Subcutaneous abdominal adipose tissue (tissue), 5 donors: Measurements from ENCODE around the gene CMPK1.
A peak's percentile ranks its signal among the peaks of the same experiment; 100 is the strongest.

Experiments
- H3K27ac ChIP-seq: one replicate; pipeline ENCODE4 v1.7.0; 2013; ENCODE audit warnings: low read depth, mild to moderate bottlenecking, inconsistent platforms, low read length, moderate library complexity
- H3K27me3 ChIP-seq, 5 donors: one replicate each; pipeline ENCODE4 v1.7.0; 2013; ENCODE audit warnings: low read length in 5 of 5, inconsistent platforms in 1 of 5; ENCODE audit not compliant: control insufficient read depth in 5 of 5, insufficient read depth in 4 of 5
- H3K36me3 ChIP-seq, 5 donors: one replicate each; pipeline ENCODE4 v1.7.0; 2013; ENCODE audit warnings: low read length in 5 of 5; ENCODE audit not compliant: control insufficient read depth in 5 of 5, insufficient read depth in 5 of 5
- H3K4me1 ChIP-seq, 5 donors: one replicate each; pipeline ENCODE4 v1.7.0; 2013; ENCODE audit warnings: low read length in 5 of 5, mild to moderate bottlenecking in 3 of 5, moderate library complexity in 1 of 5; ENCODE audit not compliant: control insufficient read depth in 5 of 5, insufficient read depth in 5 of 5
- H3K4me3 ChIP-seq, 5 donors: one replicate each; pipeline ENCODE4 v1.7.0; 2013; ENCODE audit warnings: low read length in 5 of 5, low read depth in 1 of 5
- H3K9ac ChIP-seq, 5 donors: one replicate each; pipeline ENCODE4 v1.7.0; 2013; ENCODE audit warnings: low read length in 5 of 5, mild to moderate bottlenecking in 4 of 5, moderate library complexity in 3 of 5
- H3K9me3 ChIP-seq, 5 donors: one replicate each; pipeline ENCODE4 v1.7.0; 2013; ENCODE audit warnings: low read length in 5 of 5; ENCODE audit not compliant: control insufficient read depth in 5 of 5
- donor health status: healthy.
- donor health status: healthy.
- donor health status: healthy.
- donor health status: healthy.
- donor health status: healthy.

Gene CMPK1

GRCh38 chr1:47416319-47417169 is 83.0 kb downstream of the CMPK1 start:
- Histone ChIP-seq H3K27me3 (peaks cover 19 to 54% (median 39%) of the 10 kb centered on the region in 5 donors), H3K36me3 (no peaks in the 10 kb centered on the region), H3K9me3 (no peaks in the 10 kb centered on the region), H3K27ac (no peak overlapping the region), H3K4me1 (peaks cover 0 to 6% (median 0%) of the 10 kb centered on the region in 5 donors), H3K4me3 (peak overlapping the region in 4 of 5 donors; percentile 27 to 48 (median 38)), H3K9ac (no peak overlapping the region)

- Histone ChIP-seq H3K9me3 (no peaks in the 10 kb centered on the region), H3K27me3 (peaks cover 19 to 47% (median 39%) of the 10 kb centered on the region in 5 donors), H3K4me3 (no peak overlapping the region), H3K9ac (no peak overlapping the region), H3K36me3 (no peaks in the 10 kb centered on the region), H3K27ac (no peak overlapping the region), H3K4me1 (peaks cover 0 to 6% (median 0%) of the 10 kb centered on the region in 5 donors)
Measured at GRCh38 chr1:47417170-47418044, 83.8 kb downstream of the CMPK1 start.

- no peaks in the 10 kb centered on the region for H3K36me3 ChIP-seq
- H3K4me1 ChIP-seq = peaks cover 0 to 6% (median 0%) of the 10 kb centered on the region in 5 donors
- no peak overlapping the region for H3K27ac ChIP-seq
- H3K9me3 ChIP-seq = no peaks in the 10 kb centered on the region
- no peak overlapping the region for H3K9ac ChIP-seq
- H3K4me3 ChIP-seq = no peak overlapping the region
- H3K27me3 ChIP-seq = peaks cover 19 to 47% (median 39%) of the 10 kb centered on the region in 5 donors
Measured at GRCh38 chr1:47418122-47418521, 84.5 kb downstream of the CMPK1 start.

DNA sequence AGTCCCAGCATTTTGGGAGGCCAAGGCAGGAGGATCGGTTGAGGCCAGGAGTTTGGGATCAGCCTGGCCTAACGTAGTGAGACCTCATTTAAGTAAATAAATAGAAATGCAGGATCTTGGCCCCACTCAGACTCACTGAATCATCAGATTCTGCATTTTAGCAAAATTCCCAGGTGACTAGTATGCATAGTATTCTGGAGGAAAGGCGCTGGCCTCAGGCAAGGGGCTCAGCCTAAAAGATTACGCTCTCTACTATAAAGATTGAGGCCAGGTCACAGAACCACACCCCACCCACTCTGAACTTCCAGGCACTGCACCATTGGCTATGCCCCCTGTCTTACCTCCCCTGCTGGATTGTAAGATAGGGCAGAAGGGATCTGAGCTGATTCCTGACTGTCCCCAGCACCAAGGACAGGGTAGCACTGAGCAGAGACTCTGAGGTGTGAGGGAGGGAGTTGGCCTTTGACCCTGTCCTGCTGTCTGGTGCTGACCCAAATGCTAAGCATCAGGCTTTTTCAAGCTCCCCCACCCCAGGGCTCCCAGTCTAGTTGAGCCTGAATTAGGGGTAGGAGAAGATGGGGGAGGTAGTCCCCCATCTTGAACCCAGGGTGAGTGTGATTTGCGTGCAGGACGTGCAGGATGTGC is 85.2 kb downstream of the CMPK1 start:
- Histone ChIP-seq H3K9ac (no peak overlapping the region), H3K4me1 (peaks cover 0 to 6% (median 0%) of the 10 kb centered on the region in 5 donors), H3K27ac (no peak overlapping the region), H3K4me3 (no peak overlapping the region), H3K36me3 (no peaks in the 10 kb centered on the region), H3K27me3 (peaks cover 19 to 47% (median 39%) of the 10 kb centered on the region in 5 donors), H3K9me3 (no peaks in the 10 kb centered on the region)

DNA sequence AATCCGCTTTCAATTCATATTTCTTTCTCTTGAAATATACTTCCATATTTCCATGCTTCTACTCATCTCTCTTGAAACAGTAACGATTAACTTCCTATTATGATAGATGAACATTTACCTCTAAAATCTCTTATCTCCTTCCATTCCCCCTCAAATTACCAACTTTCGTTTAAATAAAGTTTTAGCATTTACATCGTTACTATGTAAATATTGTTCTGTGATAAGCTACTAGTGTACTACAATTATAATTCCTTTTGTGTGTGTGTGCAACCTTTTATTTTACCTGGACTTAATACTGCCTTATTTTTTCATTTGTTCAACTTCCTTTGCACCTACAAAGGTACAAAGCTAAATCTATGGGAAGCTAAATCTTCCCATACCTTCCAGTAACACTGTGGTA is 87.0 kb downstream of the CMPK1 start:
- peaks cover 17 to 36% (median 25%) of the 10 kb centered on the region in 5 donors for H3K27me3 ChIP-seq
- no peaks in the 10 kb centered on the region for H3K9me3 ChIP-seq
- no peak overlapping the region for H3K27ac ChIP-seq
- H3K4me3 ChIP-seq = no peak overlapping the region
- H3K9ac ChIP-seq = no peak overlapping the region
- H3K36me3 ChIP-seq = no peaks in the 10 kb centered on the region
- peaks cover 0 to 6% (median 0%) of the 10 kb centered on the region in 5 donors for H3K4me1 ChIP-seq

DNA sequence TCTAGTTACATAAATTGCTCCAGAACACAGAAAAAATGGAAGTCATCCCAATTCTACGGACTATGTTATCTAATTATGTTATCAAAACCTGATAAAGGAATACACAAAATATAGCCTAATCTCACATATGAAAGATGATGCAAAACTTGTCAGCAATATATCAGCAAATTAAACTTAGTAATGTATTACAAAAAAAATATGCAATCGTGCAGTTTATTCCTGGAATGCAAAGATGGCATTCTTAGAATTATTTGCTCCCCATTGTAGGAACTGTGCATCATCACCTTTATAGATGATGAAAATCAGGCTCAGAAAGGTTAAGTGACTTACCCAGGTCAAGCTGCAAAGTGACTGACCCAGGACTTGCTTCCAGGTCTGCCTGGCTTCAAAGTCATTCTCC is 90.3 kb downstream of the CMPK1 start:
- no peak overlapping the region for H3K27ac ChIP-seq
- H3K9me3 ChIP-seq = no peaks in the 10 kb centered on the region
- no peaks in the 10 kb centered on the region for H3K36me3 ChIP-seq
- no peak overlapping the region for H3K9ac ChIP-seq
- H3K27me3 ChIP-seq = peaks cover 0 to 13% (median 9%) of the 10 kb centered on the region in 5 donors
- no peak overlapping the region for H3K4me3 ChIP-seq
- no peaks in the 10 kb centered on the region for H3K4me1 ChIP-seq

- H3K27ac ChIP-seq = no peak overlapping the region
- H3K4me1 ChIP-seq = no peaks in the 10 kb centered on the region
- H3K27me3 ChIP-seq = peaks cover 0 to 8% (median 5%) of the 10 kb centered on the region in 5 donors
- no peaks in the 10 kb centered on the region for H3K9me3 ChIP-seq
- H3K9ac ChIP-seq = no peak overlapping the region
- no peak overlapping the region for H3K4me3 ChIP-seq
- no peaks in the 10 kb centered on the region for H3K36me3 ChIP-seq
Measured at GRCh38 chr1:47424336-47424982, 90.9 kb downstream of the CMPK1 start.
